ENCODE measurements around the gene C19orf73.

C19orf73 gene

DNA sequence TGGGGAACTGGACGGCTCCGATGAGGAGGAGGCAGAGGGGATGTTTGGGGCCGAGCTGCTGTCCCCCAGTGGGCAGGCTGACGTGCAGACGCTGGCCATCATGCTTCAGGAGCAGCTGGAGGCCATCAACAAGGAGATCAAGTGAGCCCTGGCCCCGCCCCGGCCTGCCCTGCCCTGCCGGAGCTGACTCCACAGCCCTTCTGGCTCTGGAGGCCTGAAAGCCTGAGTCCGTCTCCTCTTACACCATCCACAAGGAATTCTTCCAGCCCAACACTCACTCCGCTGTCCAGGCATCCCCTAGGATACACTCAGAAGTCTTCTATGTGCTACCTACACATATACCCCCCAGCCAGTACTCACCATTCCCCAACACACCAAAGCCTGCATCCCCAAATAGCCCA, 17.8 kb upstream of the C19orf73 start:
- Histone ChIP-seq H3K4me2 (ENCODE audit: low read depth, low read length, poor library complexity, severe bottlenecking) (no peak overlapping the region), H3K27me3 (ENCODE audit: insufficient read depth, low read length, poor library complexity, severe bottlenecking) (no peaks in the 10 kb centered on the region), H2AFZ (ENCODE audit: low read length) (no peak overlapping the region), H3K36me3 (ENCODE audit: insufficient read depth, low read length) (no peaks in the 10 kb centered on the region), H3K79me2 (ENCODE audit: insufficient read depth, low read length) (no peaks in the 10 kb centered on the region), H3K4me1 (ENCODE audit: insufficient read depth, low read length, poor library complexity, severe bottlenecking) (no peaks in the 10 kb centered on the region), H3K9ac (ENCODE audit: low read depth, low read length, poor library complexity, severe bottlenecking) (no peak overlapping the region), H3K4me3 (ENCODE audit: low read length, poor library complexity, severe bottlenecking) (no peak overlapping the region), H3K9me3 (ENCODE audit: insufficient read depth, low read depth, low read length) (no peaks in the 10 kb centered on the region), H4K20me1 (ENCODE audit: insufficient read depth, low read length, poor library complexity, severe bottlenecking) (no peaks in the 10 kb centered on the region), H3K9me2 (replicated peaks; ENCODE audit: low read depth, low read length) (no peaks in the 10 kb centered on the region), H3F3A (ENCODE audit: low read depth) (no peaks in the 10 kb centered on the region)
- TF ChIP-seq EZH2phosphoT487 (IDR thresholded peaks at IDR 0.05; ENCODE audit: borderline replicate concordance), result no peak
- no peak for TF ChIP-seq CTCF (conservative IDR thresholded peaks at IDR 0.05; ENCODE audit: low read length)

- Histone ChIP-seq H3K4me2 (ENCODE audit: low read depth, low read length, poor library complexity, severe bottlenecking) (no peak overlapping the region), H4K20me1 (ENCODE audit: insufficient read depth, low read length, poor library complexity, severe bottlenecking) (no peaks in the 10 kb centered on the region), H3K79me2 (ENCODE audit: insufficient read depth, low read length) (no peaks in the 10 kb centered on the region), H3K36me3 (ENCODE audit: insufficient read depth, low read length) (no peaks in the 10 kb centered on the region), H3K4me3 (ENCODE audit: low read length, poor library complexity, severe bottlenecking) (no peak overlapping the region), H2AFZ (ENCODE audit: low read length) (no peak overlapping the region), H3K9me2 (replicated peaks; ENCODE audit: low read depth, low read length) (no peaks in the 10 kb centered on the region), H3K9me3 (ENCODE audit: insufficient read depth, low read depth, low read length) (no peaks in the 10 kb centered on the region), H3K4me1 (ENCODE audit: insufficient read depth, low read length, poor library complexity, severe bottlenecking) (no peaks in the 10 kb centered on the region), H3K27me3 (ENCODE audit: insufficient read depth, low read length, poor library complexity, severe bottlenecking) (no peaks in the 10 kb centered on the region), H3K9ac (ENCODE audit: low read depth, low read length, poor library complexity, severe bottlenecking) (no peak overlapping the region), H3F3A (ENCODE audit: low read depth) (no peaks in the 10 kb centered on the region)
- TF ChIP-seq EZH2phosphoT487 (IDR thresholded peaks at IDR 0.05; ENCODE audit: borderline replicate concordance) (no peak), CTCF (conservative IDR thresholded peaks at IDR 0.05; ENCODE audit: low read length) (no peak)
These were observed 16.7 kb upstream of the C19orf73 start for GRCh38 chr19:49135686-49136085.

- Histone ChIP-seq H3K27me3 (ENCODE audit: insufficient read depth, low read length, poor library complexity, severe bottlenecking) (no peaks in the 10 kb centered on the region), H3K9me3 (ENCODE audit: insufficient read depth, low read depth, low read length) (no peaks in the 10 kb centered on the region), H3F3A (ENCODE audit: low read depth) (no peaks in the 10 kb centered on the region), H2AFZ (ENCODE audit: low read length) (no peak overlapping the region), H3K9me2 (replicated peaks; ENCODE audit: low read depth, low read length) (no peaks in the 10 kb centered on the region), H3K79me2 (ENCODE audit: insufficient read depth, low read length) (no peaks in the 10 kb centered on the region), H3K9ac (ENCODE audit: low read depth, low read length, poor library complexity, severe bottlenecking) (no peak overlapping the region), H3K4me2 (ENCODE audit: low read depth, low read length, poor library complexity, severe bottlenecking) (no peak overlapping the region), H3K4me3 (ENCODE audit: low read length, poor library complexity, severe bottlenecking) (no peak overlapping the region), H3K36me3 (ENCODE audit: insufficient read depth, low read length) (no peaks in the 10 kb centered on the region), H3K4me1 (ENCODE audit: insufficient read depth, low read length, poor library complexity, severe bottlenecking) (peaks cover 2% of the 10 kb centered on the region), H4K20me1 (ENCODE audit: insufficient read depth, low read length, poor library complexity, severe bottlenecking) (no peaks in the 10 kb centered on the region)
- TF ChIP-seq EZH2phosphoT487 (IDR thresholded peaks at IDR 0.05; ENCODE audit: borderline replicate concordance) (no peak), CTCF (conservative IDR thresholded peaks at IDR 0.05; ENCODE audit: low read length) (no peak)
These were observed 14.9 kb upstream of the C19orf73 start for GRCh38 chr19:49133621-49134454.

All from Loucy (cell line).